GM23338 (cell line): ENCODE measurements around the gene CNGA4. TPM values are rescaled to one million over a fixed set of nuclear protein-coding genes. Genes with fewer than 3 reads are reported as not detected.

ENCODE experiments used
- ZNF114 ChIP-seq: fragments of 250-450 bp; sonication (Bioruptor Pico); IDR thresholded peaks from 2 replicates; pipeline ENCODE4 v1.5.0; 2020; ENCODE audit warnings: mild to moderate bottlenecking, moderate library complexity
- polyA plus RNA-seq: library from polyadenylated mRNA; unstranded; fragments of >200 nt; fragmentation: Nextera tagmentation; extraction: Ambion mirVana; gene quantifications from 2 replicates; pipeline ENCODE4 v1.2.1, GENCODE V29; 2016
- total RNA-seq: library from RNA; depleted of rRNA; stranded (reverse); fragments of >200 nt; shearing (Covaris generic); gene quantifications from 2 replicates; pipeline ENCODE4 v1.2.3, GENCODE V29; 2014; rRNA removed
- TF ChIP-seq, protein P1 (sequence below), 2 experiments: fragments of 200-600 bp in 1 of 2; sonication (generic) in 1 of 2; conservative IDR thresholded peaks; 2 replicates each; pipeline versions ENCODE4 v1.5.1 to v1.6.1; 2016 to 2017; ENCODE audit warnings: antibody characterized with exemption in 2 of 2, low read depth in 2 of 2, mild to moderate bottlenecking in 2 of 2, moderate library complexity in 1 of 2
- TF ChIP-seq, protein P2 (sequence below): IDR thresholded peaks from one replicate; pipeline ENCODE4 v1.6.1; 2018; ENCODE audit warnings: antibody characterized with exemption; ENCODE audit not compliant: unreplicated experiment

Gene CNGA4
- total and polyA plus RNA-seq, 2 experiments from 2014 or later, result 0.15 TPM; not detected in 1

DNA sequence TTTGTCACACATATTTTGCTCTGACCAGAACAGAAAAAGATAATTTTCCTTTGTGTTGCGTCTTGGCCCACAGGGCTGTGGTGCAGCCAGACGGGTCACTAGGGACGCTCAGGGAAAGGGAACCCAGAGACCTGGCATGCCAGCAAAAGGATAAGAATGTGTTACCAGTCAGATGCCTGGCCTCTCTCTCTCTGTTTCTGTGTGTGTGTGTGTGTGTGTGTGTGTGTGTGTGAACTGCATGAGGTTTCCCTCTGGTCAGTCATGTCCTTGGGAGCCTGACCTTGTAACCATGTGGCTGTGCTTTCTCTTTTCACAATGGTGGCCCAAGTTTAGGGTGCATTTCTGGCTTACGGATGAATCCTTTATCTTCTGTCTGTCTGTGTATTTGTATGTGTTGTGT is 46.1 kb downstream of the CNGA4 start (continued):
- TF ChIP-seq, protein P1, sequence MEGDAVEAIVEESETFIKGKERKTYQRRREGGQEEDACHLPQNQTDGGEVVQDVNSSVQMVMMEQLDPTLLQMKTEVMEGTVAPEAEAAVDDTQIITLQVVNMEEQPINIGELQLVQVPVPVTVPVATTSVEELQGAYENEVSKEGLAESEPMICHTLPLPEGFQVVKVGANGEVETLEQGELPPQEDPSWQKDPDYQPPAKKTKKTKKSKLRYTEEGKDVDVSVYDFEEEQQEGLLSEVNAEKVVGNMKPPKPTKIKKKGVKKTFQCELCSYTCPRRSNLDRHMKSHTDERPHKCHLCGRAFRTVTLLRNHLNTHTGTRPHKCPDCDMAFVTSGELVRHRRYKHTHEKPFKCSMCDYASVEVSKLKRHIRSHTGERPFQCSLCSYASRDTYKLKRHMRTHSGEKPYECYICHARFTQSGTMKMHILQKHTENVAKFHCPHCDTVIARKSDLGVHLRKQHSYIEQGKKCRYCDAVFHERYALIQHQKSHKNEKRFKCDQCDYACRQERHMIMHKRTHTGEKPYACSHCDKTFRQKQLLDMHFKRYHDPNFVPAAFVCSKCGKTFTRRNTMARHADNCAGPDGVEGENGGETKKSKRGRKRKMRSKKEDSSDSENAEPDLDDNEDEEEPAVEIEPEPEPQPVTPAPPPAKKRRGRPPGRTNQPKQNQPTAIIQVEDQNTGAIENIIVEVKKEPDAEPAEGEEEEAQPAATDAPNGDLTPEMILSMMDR (conservative IDR thresholded peaks at IDR 0.05; ENCODE audit: low read depth in 2 of 2), result no peak
- TF ChIP-seq, protein P2, sequence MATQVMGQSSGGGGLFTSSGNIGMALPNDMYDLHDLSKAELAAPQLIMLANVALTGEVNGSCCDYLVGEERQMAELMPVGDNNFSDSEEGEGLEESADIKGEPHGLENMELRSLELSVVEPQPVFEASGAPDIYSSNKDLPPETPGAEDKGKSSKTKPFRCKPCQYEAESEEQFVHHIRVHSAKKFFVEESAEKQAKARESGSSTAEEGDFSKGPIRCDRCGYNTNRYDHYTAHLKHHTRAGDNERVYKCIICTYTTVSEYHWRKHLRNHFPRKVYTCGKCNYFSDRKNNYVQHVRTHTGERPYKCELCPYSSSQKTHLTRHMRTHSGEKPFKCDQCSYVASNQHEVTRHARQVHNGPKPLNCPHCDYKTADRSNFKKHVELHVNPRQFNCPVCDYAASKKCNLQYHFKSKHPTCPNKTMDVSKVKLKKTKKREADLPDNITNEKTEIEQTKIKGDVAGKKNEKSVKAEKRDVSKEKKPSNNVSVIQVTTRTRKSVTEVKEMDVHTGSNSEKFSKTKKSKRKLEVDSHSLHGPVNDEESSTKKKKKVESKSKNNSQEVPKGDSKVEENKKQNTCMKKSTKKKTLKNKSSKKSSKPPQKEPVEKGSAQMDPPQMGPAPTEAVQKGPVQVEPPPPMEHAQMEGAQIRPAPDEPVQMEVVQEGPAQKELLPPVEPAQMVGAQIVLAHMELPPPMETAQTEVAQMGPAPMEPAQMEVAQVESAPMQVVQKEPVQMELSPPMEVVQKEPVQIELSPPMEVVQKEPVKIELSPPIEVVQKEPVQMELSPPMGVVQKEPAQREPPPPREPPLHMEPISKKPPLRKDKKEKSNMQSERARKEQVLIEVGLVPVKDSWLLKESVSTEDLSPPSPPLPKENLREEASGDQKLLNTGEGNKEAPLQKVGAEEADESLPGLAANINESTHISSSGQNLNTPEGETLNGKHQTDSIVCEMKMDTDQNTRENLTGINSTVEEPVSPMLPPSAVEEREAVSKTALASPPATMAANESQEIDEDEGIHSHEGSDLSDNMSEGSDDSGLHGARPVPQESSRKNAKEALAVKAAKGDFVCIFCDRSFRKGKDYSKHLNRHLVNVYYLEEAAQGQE, result no peak
- TF ChIP-seq ZNF114 (CRISPR knock-in tag), result no peak

Other genes with a start within 250 kb of the CNGA4 start
- gene OR56A4, start 232.1 kb upstream of the CNGA4 start, total RNA-seq, result 0.10 and 0.23 TPM in 2 replicates
- gene OR56A4, start 232.1 kb upstream of the CNGA4 start, polyA plus RNA-seq, result 0.16 and 0.23 TPM in 2 replicates
- 0.35 and 0.97 TPM in 2 replicates for gene OR56A1, start 208.3 kb upstream of the CNGA4 start, total RNA-seq
- gene OR56A1, start 208.3 kb upstream of the CNGA4 start, polyA plus RNA-seq, result 0.06 and 0.10 TPM in 2 replicates
- gene OR56B4, start 131.4 kb upstream of the CNGA4 start, total RNA-seq, result not detected in 2 replicates
- not detected in 2 replicates for gene OR56B4, start 131.4 kb upstream of the CNGA4 start, polyA plus RNA-seq
- gene OR52B2, start 68.8 kb upstream of the CNGA4 start, total RNA-seq, result not detected in 2 replicates
- not detected in 2 replicates for gene OR52B2, start 68.8 kb upstream of the CNGA4 start, polyA plus RNA-seq
- gene OR52W1, start 39.9 kb upstream of the CNGA4 start, total RNA-seq, result not detected in 2 replicates
- gene OR52W1, start 39.9 kb upstream of the CNGA4 start, polyA plus RNA-seq, result not detected in 2 replicates
- gene C11orf42, start 33.5 kb upstream of the CNGA4 start, total RNA-seq, result not detected in 2 replicates
- not detected in 2 replicates for gene C11orf42, start 33.5 kb upstream of the CNGA4 start, polyA plus RNA-seq
- 20.0 and 34.5 TPM in 2 replicates for gene FHIP1B, start 4.5 kb upstream of the CNGA4 start, total RNA-seq
- gene FHIP1B, start 4.5 kb upstream of the CNGA4 start, polyA plus RNA-seq, result 10.3 TPM in 2 replicates
- 7.0 and 8.2 TPM in 2 replicates for gene CCKBR, start 20.7 kb downstream of the CNGA4 start, total RNA-seq
- gene CCKBR, start 20.7 kb downstream of the CNGA4 start, polyA plus RNA-seq, result 3.9 and 4.8 TPM in 2 replicates
- gene CAVIN3, start 81.4 kb downstream of the CNGA4 start, total RNA-seq, result 34.2 and 41.3 TPM in 2 replicates
- 32.9 and 33.2 TPM in 2 replicates for gene CAVIN3, start 81.4 kb downstream of the CNGA4 start, polyA plus RNA-seq
- 0.70 and 0.76 TPM in 2 replicates for gene SMPD1, start 151.4 kb downstream of the CNGA4 start, total RNA-seq
- gene SMPD1, start 151.4 kb downstream of the CNGA4 start, polyA plus RNA-seq, result 0.92 and 0.97 TPM in 2 replicates
- gene APBB1, start 180.0 kb downstream of the CNGA4 start, total RNA-seq, result 24.7 and 26.6 TPM in 2 replicates
- gene APBB1, start 180.0 kb downstream of the CNGA4 start, polyA plus RNA-seq, result 10.6 and 12.1 TPM in 2 replicates
- gene HPX, start 201.9 kb downstream of the CNGA4 start, total RNA-seq, result 0.50 and 0.63 TPM in 2 replicates
- gene HPX, start 201.9 kb downstream of the CNGA4 start, polyA plus RNA-seq, result 0.47 and 0.71 TPM in 2 replicates
- 15.0 and 21.1 TPM in 2 replicates for gene TRIM3, start 234.9 kb downstream of the CNGA4 start, total RNA-seq
- gene TRIM3, start 234.9 kb downstream of the CNGA4 start, polyA plus RNA-seq, result 7.3 and 7.9 TPM in 2 replicates
- 61.5 and 65.4 TPM in 2 replicates for gene ARFIP2, start 242.2 kb downstream of the CNGA4 start, total RNA-seq
- 34.8 and 35.4 TPM in 2 replicates for gene ARFIP2, start 242.2 kb downstream of the CNGA4 start, polyA plus RNA-seq
- gene TIMM10B, start 242.4 kb downstream of the CNGA4 start, total RNA-seq, result 54.2 and 76.4 TPM in 2 replicates
- gene TIMM10B, start 242.4 kb downstream of the CNGA4 start, polyA plus RNA-seq, result 25.0 and 30.8 TPM in 2 replicates